ENCODE results near the gene ACVR2A.

DNA sequence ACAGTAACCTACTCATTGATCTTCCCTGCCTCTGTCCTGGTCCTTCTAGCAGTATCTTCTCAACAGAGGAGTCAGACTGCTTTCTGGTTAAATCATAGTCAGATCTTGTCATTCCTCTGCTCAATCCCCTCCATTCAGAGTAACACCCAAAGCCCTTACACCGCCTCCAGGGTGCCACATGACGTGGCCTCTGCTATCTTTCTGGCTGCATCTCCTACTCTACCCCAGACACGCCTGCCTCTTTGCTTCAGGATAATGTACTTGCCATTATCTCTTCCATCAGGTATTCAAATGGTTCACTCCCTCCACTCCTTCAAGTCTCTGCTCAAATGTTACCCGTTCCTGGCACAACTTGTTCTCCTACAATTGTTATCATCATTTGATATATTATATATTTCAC lies 36.3 kb upstream of the ACVR2A start:
- TF ChIP-seq POLR2AphosphoS5 (IDR thresholded peaks at IDR 0.05; ENCODE audit: low read depth, low read length) (no peak), TAF1 (IDR thresholded peaks at IDR 0.05; ENCODE audit: borderline replicate concordance, insufficient read depth, low read length) (no peak), SIN3A (IDR thresholded peaks at IDR 0.05; ENCODE audit: borderline replicate concordance, insufficient read depth, low read length) (no peak), FOXP2 (optimal IDR thresholded peaks at IDR 0.05; ENCODE audit: borderline replicate concordance, extremely low read depth, extremely low read length, insufficient read depth) (no peak)
- TF ChIP-seq, protein P1, sequence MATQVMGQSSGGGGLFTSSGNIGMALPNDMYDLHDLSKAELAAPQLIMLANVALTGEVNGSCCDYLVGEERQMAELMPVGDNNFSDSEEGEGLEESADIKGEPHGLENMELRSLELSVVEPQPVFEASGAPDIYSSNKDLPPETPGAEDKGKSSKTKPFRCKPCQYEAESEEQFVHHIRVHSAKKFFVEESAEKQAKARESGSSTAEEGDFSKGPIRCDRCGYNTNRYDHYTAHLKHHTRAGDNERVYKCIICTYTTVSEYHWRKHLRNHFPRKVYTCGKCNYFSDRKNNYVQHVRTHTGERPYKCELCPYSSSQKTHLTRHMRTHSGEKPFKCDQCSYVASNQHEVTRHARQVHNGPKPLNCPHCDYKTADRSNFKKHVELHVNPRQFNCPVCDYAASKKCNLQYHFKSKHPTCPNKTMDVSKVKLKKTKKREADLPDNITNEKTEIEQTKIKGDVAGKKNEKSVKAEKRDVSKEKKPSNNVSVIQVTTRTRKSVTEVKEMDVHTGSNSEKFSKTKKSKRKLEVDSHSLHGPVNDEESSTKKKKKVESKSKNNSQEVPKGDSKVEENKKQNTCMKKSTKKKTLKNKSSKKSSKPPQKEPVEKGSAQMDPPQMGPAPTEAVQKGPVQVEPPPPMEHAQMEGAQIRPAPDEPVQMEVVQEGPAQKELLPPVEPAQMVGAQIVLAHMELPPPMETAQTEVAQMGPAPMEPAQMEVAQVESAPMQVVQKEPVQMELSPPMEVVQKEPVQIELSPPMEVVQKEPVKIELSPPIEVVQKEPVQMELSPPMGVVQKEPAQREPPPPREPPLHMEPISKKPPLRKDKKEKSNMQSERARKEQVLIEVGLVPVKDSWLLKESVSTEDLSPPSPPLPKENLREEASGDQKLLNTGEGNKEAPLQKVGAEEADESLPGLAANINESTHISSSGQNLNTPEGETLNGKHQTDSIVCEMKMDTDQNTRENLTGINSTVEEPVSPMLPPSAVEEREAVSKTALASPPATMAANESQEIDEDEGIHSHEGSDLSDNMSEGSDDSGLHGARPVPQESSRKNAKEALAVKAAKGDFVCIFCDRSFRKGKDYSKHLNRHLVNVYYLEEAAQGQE (IDR thresholded peaks at IDR 0.05; ENCODE audit: insufficient read depth in 1 of 2, low read depth in 2 of 2, low read length in 2 of 2): no peak

Measured in PFSK-1 (cell line).